HPDE6-E6E7 (cell line): ENCODE measurements around the gene ARF6.
"Not testable (repeated sequence)": the region's sequence is repeated elsewhere in the genome, so short reads cannot be mapped to it uniquely, and the experiment has no call there.

Experiments used
- DNase-seq: peaks from one replicate; pipeline ENCODE4 v3.0.0; 2011; ENCODE audit warnings: missing footprints; ENCODE audit errors: extremely low spot score

Gene ARF6

GRCh38 chr14:49907186-49907585 is 14.3 kb downstream of the ARF6 start:
- DNase-seq, result no peak

DNA sequence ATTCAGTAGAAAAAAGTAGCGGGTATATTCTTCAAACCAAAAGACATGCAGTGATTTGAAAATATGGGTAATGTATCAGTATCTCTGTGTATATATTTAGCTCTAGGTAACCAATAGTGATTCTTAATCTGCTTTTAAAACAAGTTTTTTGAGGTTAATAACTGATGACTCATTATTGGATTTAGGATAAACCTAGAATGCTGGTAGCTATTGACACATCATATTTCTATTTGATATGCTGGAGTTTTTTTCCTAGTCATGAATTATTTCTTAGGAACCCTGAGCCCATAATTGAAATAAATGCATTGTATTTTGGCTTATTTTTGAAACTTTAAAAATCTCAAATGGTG is 15.5 kb downstream of the ARF6 start:
- peak; percentile 35 for DNase-seq

DNA sequence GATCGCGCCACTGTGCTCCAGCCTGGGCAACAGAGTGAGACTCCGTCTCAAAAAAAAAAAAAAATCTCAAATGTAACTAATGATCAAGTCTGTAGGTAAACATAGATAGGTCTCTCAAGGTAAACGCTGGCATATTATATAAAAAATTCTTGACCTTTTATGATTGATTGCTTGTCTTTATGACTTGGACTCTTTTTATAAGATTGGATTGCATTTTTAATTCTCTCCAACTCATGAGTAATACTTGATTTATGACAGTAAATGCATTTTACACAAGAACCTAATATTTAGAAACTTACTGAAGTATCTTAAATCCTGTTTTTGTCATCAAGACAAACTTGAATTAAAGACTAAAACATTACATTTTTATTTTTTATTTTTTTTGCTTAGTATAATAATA is 16.1 kb downstream of the ARF6 start:
- DNase-seq, result no peak

DNA sequence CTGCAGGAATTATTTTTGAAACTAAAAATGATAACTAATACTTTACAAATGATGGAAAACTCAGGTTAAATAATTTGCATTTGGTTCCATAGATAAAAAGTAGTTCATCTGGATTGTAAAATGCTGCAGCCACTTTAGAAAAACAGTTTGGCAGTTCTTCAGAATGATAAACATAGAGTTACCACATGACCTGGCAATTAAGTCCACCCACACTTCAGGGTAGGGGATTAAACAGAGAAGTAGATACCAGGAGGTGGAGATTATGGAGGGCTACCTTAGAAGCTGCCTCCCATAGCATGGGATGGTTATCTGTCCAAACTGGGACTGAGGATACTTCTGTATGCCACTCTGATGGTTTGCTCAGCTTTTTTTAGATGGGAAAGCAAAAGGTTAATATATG is 22.2 kb downstream of the ARF6 start:
- DNase-seq, result no peak

DNA sequence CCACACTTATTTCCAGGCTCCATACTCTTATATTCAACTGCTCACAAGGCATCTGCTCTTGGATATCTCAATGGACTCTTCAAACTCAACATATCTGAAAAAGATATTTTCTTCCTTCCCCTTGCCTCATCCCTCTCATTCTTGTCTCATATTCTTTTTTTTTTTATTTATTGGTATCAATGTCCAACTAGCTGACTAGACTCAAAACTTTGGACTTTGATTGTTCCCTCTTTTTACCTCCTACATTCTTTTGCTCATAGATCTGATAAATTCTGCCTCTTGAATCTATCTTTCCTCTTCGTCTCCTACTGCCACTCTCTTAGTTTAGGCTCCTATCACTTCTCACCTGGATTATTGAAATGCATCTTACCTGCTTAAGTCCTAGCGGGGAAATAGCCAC is 25.8 kb downstream of the ARF6 start:
- DNase-seq, result no peak

- no peak for DNase-seq
Measured at GRCh38 chr14:49919825-49920659, 27.2 kb downstream of the ARF6 start.

DNA sequence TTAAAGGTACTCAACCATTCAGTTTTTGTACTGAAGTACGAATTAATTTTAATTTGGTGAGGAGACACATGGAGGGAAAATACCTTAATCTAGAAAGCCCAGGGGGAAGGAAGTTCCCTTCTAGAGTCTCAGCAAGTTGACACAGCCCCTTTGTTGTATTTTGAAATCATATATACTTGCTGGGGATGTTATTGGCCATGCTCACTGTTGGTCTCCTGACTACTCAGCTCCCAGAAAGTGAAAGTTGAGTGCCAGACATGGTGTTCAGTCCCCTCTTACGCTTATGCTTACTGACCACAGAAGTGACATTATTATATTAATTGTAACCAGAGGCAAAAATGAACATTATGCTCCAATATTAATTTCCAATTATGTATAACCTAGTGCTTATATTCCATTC is 28.1 kb downstream of the ARF6 start:
- no peak for DNase-seq

DNA sequence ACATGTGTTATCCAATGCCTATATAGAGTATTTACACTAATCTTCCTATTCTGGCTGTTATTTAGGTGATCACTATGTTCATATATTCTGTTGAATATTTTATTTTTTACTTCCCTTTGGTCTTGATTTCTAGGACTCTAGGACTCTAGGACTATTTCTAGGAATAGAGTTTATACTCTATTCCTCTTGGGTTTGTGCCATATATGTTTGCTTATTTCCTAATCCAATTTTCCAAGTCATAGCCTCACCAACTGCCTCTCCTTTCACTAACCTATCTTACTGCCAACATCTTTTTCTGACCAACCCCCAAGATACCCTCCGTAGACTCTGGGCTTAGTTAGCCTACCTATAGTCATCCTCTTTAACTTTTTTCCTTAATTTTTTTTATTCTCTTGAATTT is 28.5 kb downstream of the ARF6 start:
- no peak for DNase-seq

GRCh38 chr14:49923442-49923841 is 30.6 kb downstream of the ARF6 start:
- DNase-seq, result no peak

GRCh38 chr14:49923881-49924280 is 31.0 kb downstream of the ARF6 start:
- no peak for DNase-seq

- no peak for DNase-seq
Measured at GRCh38 chr14:49924852-49925251, 32.0 kb downstream of the ARF6 start.

DNA sequence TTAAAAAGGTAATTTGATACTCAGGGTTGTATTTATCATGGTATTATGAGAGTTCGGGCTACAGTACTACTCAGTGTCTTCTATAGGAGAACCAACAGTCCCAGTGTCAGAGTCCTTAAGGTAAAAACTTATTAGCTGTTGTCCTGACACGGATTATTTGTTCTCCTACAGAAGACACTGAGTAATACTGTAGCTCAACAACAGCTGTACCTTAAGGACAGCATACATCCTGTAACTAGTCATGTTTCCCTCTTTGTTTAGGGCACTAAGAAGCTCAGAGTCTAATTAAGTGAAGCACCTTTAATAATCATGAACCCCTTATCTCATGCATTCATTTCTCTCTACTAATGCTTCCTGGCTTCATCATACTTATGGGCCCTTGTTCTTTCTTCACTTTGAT is 33.9 kb downstream of the ARF6 start:
- DNase-seq, result no peak

GRCh38 chr14:49928015-49928414 is 35.1 kb downstream of the ARF6 start:
- no peak for DNase-seq

GRCh38 chr14:49930720-49931119 is 37.8 kb downstream of the ARF6 start:
- DNase-seq, result no peak

GRCh38 chr14:49931523-49931922 is 38.6 kb downstream of the ARF6 start:
- no peak for DNase-seq

DNA sequence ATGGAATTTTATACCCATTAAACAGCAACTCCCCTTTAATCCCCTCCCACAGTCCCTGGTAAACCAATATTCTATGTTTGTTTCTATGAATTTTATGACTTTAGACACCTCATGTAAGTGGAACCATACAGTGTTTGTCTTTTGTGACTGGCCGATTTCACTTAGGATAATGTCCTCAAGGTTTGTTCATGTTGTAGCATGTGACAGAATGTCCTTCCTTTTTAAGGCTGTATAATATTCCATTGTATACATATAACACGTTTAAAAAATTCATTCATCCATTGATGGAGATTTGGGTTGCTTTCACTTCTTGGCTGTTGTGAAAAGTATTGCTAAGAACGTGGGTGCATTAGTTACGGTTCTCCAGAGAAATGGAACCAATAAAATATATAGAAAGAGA is 40.2 kb downstream of the ARF6 start:
- no peak for DNase-seq

GRCh38 chr14:49933704-49934103 is 40.8 kb downstream of the ARF6 start:
- DNase-seq, result no peak

DNA sequence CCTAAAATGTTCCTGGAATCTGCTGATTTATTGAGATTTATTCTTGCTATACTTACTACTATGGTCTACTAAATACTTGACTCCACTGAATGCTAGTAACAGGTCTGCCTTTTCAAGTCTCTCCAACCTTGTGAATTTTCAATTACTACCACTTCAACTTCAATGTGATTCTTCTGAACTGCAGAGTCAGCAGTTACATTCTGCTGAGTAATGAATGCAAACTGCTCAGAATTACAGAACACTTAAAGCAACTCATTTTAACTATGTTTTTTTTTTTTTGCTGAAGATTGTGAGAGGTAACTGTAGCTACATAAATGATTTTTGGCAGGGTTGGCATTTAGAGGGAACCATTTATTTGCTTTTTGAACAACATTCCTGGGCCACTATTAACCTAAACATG is 41.8 kb downstream of the ARF6 start:
- no peak for DNase-seq

- no peak for DNase-seq
Measured at GRCh38 chr14:49935526-49935925, 42.6 kb downstream of the ARF6 start.

DNA sequence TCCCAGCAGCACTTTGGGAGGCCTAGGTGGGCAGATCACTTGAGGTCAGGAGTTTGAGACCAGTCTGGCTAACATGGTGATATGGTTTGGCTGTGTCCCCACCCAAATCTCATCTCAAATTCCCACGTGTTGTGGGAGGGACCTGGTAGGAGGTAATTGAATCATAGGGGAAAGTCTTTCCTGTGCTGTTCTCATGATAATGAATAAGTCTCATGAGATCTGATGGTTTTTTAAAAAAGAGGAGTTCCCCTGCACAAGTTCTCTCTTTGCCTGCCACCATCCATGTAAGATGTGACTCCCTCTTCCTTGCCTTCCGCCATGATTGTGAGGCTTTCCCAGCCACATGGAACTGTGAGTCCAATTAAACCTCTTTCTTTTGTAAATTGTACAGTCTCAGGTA is 43.4 kb downstream of the ARF6 start:
- not testable (repeated sequence) for DNase-seq

- DNase-seq, result not testable (repeated sequence)
Measured at GRCh38 chr14:49936882-49937281, 44.0 kb downstream of the ARF6 start.

DNA sequence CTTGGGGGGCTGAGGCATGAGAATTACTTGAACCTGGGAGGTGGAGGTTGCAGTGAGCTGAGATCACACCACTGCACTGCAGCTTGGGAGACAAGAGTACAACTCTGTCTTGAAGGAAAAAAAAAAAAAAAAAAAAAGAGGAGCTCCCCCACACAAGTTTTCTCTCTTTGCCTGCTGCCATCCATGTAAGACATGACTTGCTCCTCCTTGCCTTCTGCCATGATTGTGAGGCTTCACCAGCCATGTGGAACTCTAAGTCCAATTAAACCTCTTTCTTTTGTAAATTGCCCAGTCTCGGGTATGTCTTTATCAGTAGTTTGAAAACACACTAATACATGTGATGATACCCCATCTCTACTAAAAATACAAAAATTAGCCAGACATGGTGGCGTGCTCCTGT is 46.3 kb downstream of the ARF6 start:
- DNase-seq, result not testable (repeated sequence)

DNA sequence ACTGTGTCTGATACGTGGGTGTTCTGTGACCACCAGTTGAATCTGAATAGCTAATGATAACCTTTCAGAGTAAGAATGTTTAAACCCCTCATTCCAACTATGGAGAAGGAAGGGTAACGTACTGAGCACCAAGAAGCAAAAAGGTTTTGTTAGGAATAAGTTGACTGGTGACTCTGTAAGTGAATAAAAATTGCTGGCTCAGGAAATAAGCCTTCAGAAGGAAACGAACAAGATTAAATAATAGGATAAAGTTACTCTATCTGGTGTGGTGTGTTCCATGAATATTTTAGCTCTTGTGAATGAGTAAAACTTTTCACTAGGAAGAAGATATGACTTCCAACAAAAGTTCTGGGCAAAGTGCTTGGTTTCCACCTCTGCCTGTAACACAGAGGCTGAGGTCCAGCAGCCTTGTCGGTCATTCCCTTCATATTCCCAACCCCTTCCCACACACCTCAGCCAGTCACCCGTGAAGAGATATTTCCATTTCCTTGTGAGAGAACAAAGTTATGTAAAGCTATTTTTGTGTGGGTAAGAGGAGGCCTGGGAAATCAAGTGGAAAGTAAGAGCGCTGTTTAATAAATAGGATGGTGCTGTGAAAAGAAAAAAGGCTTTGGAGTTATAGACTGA is 47.1 kb downstream of the ARF6 start:
- DNase-seq, result no peak
